HepG2 (cell line): ENCODE data around the gene CDC40. TPM values are rescaled to one million over a fixed set of nuclear protein-coding genes. Genes with fewer than 3 reads are reported as not detected.

ENCODE experiments used
- ARHGAP35 ChIP-seq: sonication (generic); formaldehyde crosslinking; IDR thresholded peaks from 2 replicates; pipeline ENCODE4 v1.9.0; 2022; ENCODE audit warnings: mild to moderate bottlenecking, inconsistent platforms, moderate library complexity, missing genetic modification reagents, borderline replicate concordance
- ARID2 ChIP-seq: sonication (generic); formaldehyde crosslinking; IDR thresholded peaks from 2 replicates; pipeline ENCODE4 v1.8.1; 2022; ENCODE audit warnings: mild to moderate bottlenecking, missing genetic modification reagents, borderline replicate concordance
- DR1 ChIP-seq: sonication (generic); formaldehyde crosslinking; IDR thresholded peaks from 2 replicates; pipeline ENCODE4 v1.8.0; 2021; ENCODE audit warnings: mild to moderate bottlenecking, missing genetic modification reagents, inconsistent platforms
- FOSL2 ChIP-seq: sonication (generic); formaldehyde crosslinking; IDR thresholded peaks from 2 replicates; pipeline ENCODE4 v1.4.0; 2020; ENCODE audit warnings: missing genetic modification reagents
- GATAD1 ChIP-seq: IDR thresholded peaks from 2 replicates; pipeline ENCODE4 v1.6.1; 2016; ENCODE audit warnings: missing genetic modification reagents, missing compliant biosample characterization
- KMT2B ChIP-seq: IDR thresholded peaks from 2 replicates; pipeline ENCODE4 v1.6.1; 2016; ENCODE audit warnings: missing genetic modification reagents, missing compliant biosample characterization
- NCOA5 ChIP-seq: sonication (generic); formaldehyde crosslinking; IDR thresholded peaks from 2 replicates; pipeline ENCODE4 v1.4.0; 2020; ENCODE audit warnings: missing genetic modification reagents
- NFKB2 ChIP-seq: sonication (generic); formaldehyde crosslinking; IDR thresholded peaks from 2 replicates; pipeline ENCODE4 v1.4.0; 2020; ENCODE audit warnings: missing genetic modification reagents, borderline replicate concordance
- NR2F6 ChIP-seq, 2 experiments: IDR thresholded peaks; 2 replicates each; pipeline ENCODE4 v1.6.1; 2016; ENCODE audit warnings: antibody characterized with exemption in 1 of 2, mild to moderate bottlenecking in 1 of 2
- PHF20 ChIP-seq: sonication (generic); formaldehyde crosslinking; IDR thresholded peaks from 2 replicates; pipeline ENCODE4 v1.5.0; 2020; ENCODE audit warnings: mild to moderate bottlenecking, missing genetic modification reagents
- REPIN1 ChIP-seq: sonication (generic); formaldehyde crosslinking; IDR thresholded peaks from 2 replicates; pipeline ENCODE4 v1.8.0; 2022; ENCODE audit warnings: missing genetic modification reagents, low read depth, mild to moderate bottlenecking, borderline replicate concordance
- RFXAP ChIP-seq: sonication (generic); formaldehyde crosslinking; IDR thresholded peaks from 2 replicates; pipeline ENCODE4 v1.4.0; 2020; ENCODE audit warnings: missing genetic modification reagents, borderline replicate concordance
- SOX5 ChIP-seq: IDR thresholded peaks from 2 replicates; pipeline ENCODE4 v1.6.1; 2016; ENCODE audit warnings: borderline replicate concordance
- U2AF1 ChIP-seq: fragments of 200-400 bp; formaldehyde crosslinking; optimal IDR thresholded peaks from 2 replicates; pipeline ENCODE3; 2017; ENCODE audit warnings: mild to moderate bottlenecking, low read depth, low read length
- ZBTB7B ChIP-seq: sonication (generic); formaldehyde crosslinking; IDR thresholded peaks from 2 replicates; pipeline ENCODE4 v1.4.0; 2020; ENCODE audit warnings: missing genetic modification reagents
- ZFX ChIP-seq: sonication (generic); formaldehyde crosslinking; IDR thresholded peaks from 2 replicates; pipeline ENCODE4 v1.4.0; 2020; ENCODE audit warnings: mild to moderate bottlenecking, low read depth, missing genetic modification reagents, moderate library complexity
- ZNF230 ChIP-seq: sonication (generic); formaldehyde crosslinking; IDR thresholded peaks from 2 replicates; pipeline ENCODE4 v1.4.0; 2020; ENCODE audit warnings: mild to moderate bottlenecking, missing genetic modification reagents
- ZNF496 ChIP-seq: sonication (generic); formaldehyde crosslinking; IDR thresholded peaks from 2 replicates; pipeline ENCODE4 v1.8.1; 2023; ENCODE audit warnings: mild to moderate bottlenecking, moderate library complexity, missing genetic modification reagents; ENCODE audit not compliant: insufficient replicate concordance
- ZNF530 ChIP-seq: sonication (generic); formaldehyde crosslinking; IDR thresholded peaks from 2 replicates; pipeline ENCODE4 v1.5.0; 2020; ENCODE audit warnings: low read depth, mild to moderate bottlenecking, missing genetic modification reagents
- polyA plus RNA-seq, 8 experiments: library from polyadenylated mRNA; depleted of rRNA in 3 of 8; stranded (reverse) in 7 of 8; unstranded in 1 of 8; fragments of >200 nt; fragmentation: Illumina TruSeq in 4 of 8; extraction: Trizol in 4 of 8; gene quantifications; 2 replicates each; pipeline versions ENCODE4 v1.2.1 to v1.2.3, GENCODE V29; 2011 to 2016; ENCODE audit warnings: low read depth in 4 of 8, missing spikeins in 1 of 8, mixed read lengths in 1 of 8; ENCODE audit not compliant: insufficient read depth in 1 of 8
- total RNA-seq, 5 experiments: library from RNA; depleted of rRNA; stranded (reverse); fragments of >200 nt; fragmentation: Illumina TruSeq; extraction: Trizol; gene quantifications; 2 replicates each; pipeline ENCODE4 v1.2.3, GENCODE V29; 2016; ENCODE audit warnings: low read depth in 1 of 5
- TF ChIP-seq, protein P1 (sequence below): IDR thresholded peaks from 2 replicates; pipeline ENCODE4 v1.6.1; 2016; ENCODE audit warnings: low read depth, missing genetic modification reagents, missing compliant biosample characterization
- TF ChIP-seq, protein P2 (sequence below): sonication (generic); formaldehyde crosslinking; IDR thresholded peaks from 2 replicates; pipeline ENCODE4 v1.5.0; 2020; ENCODE audit warnings: missing genetic modification reagents
- TF ChIP-seq, protein P3 (sequence below): IDR thresholded peaks from 2 replicates; pipeline ENCODE4 v1.6.1; 2012; ENCODE audit warnings: low read depth, low read length, improper control_type of control experiment

Gene CDC40
- total and polyA plus RNA-seq, 2 of the 13 experiments (the other 11 are each of a cell fraction or from before 2014, with no cell fraction given): 11.4 to 21.5 TPM

DNA sequence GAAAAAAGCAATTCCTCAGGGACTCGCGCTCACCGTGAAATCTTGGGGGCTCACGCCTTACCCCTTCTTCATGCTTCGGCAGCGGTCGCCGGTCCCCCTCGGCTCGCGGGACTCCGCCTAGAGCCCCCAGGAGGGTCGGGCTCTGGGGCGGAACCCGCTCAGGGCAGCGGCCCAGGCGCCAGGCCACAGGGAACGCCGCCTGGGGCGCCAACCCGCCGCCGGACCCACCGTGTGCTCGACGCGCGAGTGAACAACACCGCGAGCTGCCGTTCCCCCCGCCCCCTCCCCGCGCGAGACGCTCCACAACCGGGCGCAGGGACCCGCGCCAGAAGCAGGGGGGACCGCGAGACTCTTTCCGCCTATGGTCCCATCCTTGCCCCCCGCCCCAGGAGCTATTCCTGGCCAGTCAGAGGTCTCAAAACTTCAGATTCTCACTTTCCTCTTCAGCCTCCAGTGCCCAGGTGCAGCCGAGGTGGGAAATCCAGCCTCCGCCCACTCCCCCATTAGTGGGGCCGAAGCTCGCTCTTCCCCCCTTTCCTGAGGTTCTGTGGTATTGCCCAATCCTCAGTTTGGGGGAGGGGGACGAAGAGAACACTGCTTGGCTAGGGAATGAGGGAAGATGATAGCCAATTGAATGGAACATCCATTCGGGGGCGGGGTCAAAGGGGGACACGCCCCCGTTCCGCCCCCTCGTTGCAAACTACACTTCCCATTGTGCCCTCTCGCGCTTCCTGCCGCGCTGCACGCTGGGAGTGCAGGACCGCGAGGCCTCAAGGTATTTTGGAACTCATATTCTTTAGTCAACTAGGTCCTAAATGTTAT lies 610 bp upstream of the CDC40 start, which contains the start of gene WASF1 (continued):
- TF ChIP-seq KMT2B (CRISPR knock-in tag): no peak
- no peak for TF ChIP-seq NCOA5 (CRISPR knock-in tag)
- TF ChIP-seq, protein P1, sequence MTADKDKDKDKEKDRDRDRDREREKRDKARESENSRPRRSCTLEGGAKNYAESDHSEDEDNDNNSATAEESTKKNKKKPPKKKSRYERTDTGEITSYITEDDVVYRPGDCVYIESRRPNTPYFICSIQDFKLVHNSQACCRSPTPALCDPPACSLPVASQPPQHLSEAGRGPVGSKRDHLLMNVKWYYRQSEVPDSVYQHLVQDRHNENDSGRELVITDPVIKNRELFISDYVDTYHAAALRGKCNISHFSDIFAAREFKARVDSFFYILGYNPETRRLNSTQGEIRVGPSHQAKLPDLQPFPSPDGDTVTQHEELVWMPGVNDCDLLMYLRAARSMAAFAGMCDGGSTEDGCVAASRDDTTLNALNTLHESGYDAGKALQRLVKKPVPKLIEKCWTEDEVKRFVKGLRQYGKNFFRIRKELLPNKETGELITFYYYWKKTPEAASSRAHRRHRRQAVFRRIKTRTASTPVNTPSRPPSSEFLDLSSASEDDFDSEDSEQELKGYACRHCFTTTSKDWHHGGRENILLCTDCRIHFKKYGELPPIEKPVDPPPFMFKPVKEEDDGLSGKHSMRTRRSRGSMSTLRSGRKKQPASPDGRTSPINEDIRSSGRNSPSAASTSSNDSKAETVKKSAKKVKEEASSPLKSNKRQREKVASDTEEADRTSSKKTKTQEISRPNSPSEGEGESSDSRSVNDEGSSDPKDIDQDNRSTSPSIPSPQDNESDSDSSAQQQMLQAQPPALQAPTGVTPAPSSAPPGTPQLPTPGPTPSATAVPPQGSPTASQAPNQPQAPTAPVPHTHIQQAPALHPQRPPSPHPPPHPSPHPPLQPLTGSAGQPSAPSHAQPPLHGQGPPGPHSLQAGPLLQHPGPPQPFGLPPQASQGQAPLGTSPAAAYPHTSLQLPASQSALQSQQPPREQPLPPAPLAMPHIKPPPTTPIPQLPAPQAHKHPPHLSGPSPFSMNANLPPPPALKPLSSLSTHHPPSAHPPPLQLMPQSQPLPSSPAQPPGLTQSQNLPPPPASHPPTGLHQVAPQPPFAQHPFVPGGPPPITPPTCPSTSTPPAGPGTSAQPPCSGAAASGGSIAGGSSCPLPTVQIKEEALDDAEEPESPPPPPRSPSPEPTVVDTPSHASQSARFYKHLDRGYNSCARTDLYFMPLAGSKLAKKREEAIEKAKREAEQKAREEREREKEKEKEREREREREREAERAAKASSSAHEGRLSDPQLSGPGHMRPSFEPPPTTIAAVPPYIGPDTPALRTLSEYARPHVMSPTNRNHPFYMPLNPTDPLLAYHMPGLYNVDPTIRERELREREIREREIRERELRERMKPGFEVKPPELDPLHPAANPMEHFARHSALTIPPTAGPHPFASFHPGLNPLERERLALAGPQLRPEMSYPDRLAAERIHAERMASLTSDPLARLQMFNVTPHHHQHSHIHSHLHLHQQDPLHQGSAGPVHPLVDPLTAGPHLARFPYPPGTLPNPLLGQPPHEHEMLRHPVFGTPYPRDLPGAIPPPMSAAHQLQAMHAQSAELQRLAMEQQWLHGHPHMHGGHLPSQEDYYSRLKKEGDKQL (CRISPR knock-in tag): 0 out of 2 replicates have a peak, but pooled peaks have one; percentile 25
- TF ChIP-seq U2AF1: no peak
- peak; percentile 74 for TF ChIP-seq DR1 (CRISPR knock-in tag)
- TF ChIP-seq, protein P2, sequence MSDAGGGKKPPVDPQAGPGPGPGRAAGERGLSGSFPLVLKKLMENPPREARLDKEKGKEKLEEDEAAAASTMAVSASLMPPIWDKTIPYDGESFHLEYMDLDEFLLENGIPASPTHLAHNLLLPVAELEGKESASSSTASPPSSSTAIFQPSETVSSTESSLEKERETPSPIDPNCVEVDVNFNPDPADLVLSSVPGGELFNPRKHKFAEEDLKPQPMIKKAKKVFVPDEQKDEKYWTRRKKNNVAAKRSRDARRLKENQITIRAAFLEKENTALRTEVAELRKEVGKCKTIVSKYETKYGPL (CRISPR knock-in tag): no peak
- TF ChIP-seq REPIN1 (CRISPR knock-in tag): peak; percentile 59; the same call in 1 of the 2 replicates
- TF ChIP-seq ZNF496 (CRISPR knock-in tag): no peak
- TF ChIP-seq RFXAP: 0 out of 2 replicates have a peak, but pooled peaks have one; percentile 13
- TF ChIP-seq ZBTB7B: no peak
- peak; percentile 66; the same call in 1 of the 2 replicates for TF ChIP-seq ARID2 (CRISPR knock-in tag)
- peak; percentile 57 for TF ChIP-seq ZFX (CRISPR knock-in tag)
- peak; percentile 58; the same call in 1 of the 2 replicates for TF ChIP-seq NFKB2 (CRISPR knock-in tag)
- peak; percentile 15; the same call in 1 of the 2 replicates for TF ChIP-seq PHF20
- TF ChIP-seq, protein P3, sequence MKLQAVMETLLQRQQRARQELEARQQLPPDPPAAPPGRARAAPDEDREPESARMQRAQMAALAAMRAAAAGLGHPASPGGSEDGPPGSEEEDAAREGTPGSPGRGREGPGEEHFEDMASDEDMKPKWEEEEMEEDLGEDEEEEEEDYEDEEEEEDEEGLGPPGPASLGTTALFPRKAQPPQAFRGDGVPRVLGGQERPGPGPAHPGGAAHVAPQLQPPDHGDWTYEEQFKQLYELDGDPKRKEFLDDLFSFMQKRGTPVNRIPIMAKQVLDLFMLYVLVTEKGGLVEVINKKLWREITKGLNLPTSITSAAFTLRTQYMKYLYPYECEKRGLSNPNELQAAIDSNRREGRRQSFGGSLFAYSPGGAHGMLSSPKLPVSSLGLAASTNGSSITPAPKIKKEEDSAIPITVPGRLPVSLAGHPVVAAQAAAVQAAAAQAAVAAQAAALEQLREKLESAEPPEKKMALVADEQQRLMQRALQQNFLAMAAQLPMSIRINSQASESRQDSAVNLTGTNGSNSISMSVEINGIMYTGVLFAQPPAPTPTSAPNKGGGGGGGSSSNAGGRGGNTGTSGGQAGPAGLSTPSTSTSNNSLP: no peak
- peak; percentile 11; the same call in 1 of the 2 replicates for TF ChIP-seq FOSL2 (CRISPR knock-in tag)
- TF ChIP-seq NR2F6 (IDR thresholded peaks at IDR 0.05): no peak
- TF ChIP-seq NR2F6 (CRISPR knock-in tag; IDR thresholded peaks at IDR 0.05): no peak
- no peak for TF ChIP-seq ZNF530
- 0 out of 2 replicates have a peak, but pooled peaks have one; percentile 68 for TF ChIP-seq ARHGAP35
- 0 out of 2 replicates have a peak, but pooled peaks have one; percentile 27 for TF ChIP-seq SOX5 (CRISPR knock-in tag)
- TF ChIP-seq ZNF230 (CRISPR knock-in tag): peak; percentile 26; the same call in 1 of the 2 replicates
- peak; percentile 54; the same call in 1 of the 2 replicates for TF ChIP-seq GATAD1 (CRISPR knock-in tag)
